GM06990 (cell line): ENCODE data around the gene ATP2B2.

Source experiments
- DNase-seq: peaks from one replicate; pipeline ENCODE4 v3.0.0-alpha.2; 2011; ENCODE audit not compliant: insufficient read length; ENCODE audit errors: extremely low read depth
- H3K27me3 ChIP-seq: replicated peaks from 2 replicates; pipeline ENCODE4 v1.6.0; 2011; ENCODE audit warnings: low read length; ENCODE audit not compliant: control insufficient read depth, insufficient read depth
- H3K36me3 ChIP-seq: 2 replicates; pipeline ENCODE4 v1.5.1; 2011; ENCODE audit warnings: low read length; ENCODE audit not compliant: control insufficient read depth, insufficient read depth
- H3K4me3 ChIP-seq: replicated peaks from 2 replicates; pipeline ENCODE4 v1.5.1; 2011; ENCODE audit warnings: low read depth, mild to moderate bottlenecking, control low read depth, low read length
- CTCF ChIP-seq: IDR thresholded peaks from 2 replicates; pipeline ENCODE4 v1.5.1; 2011; ENCODE audit warnings: low read length, control low read depth, mild to moderate bottlenecking, inconsistent platforms; ENCODE audit not compliant: insufficient read depth, poor library complexity, severe bottlenecking

The ATP2B2 gene

GRCh38 chr3:10453431-10454163 is 51.8 kb downstream of the ATP2B2 start:
- no peak for DNase-seq
- Histone ChIP-seq H3K36me3 (no peaks in the 10 kb centered on the region), H3K27me3 (no peaks in the 10 kb centered on the region), H3K4me3 (no peak overlapping the region)
- TF ChIP-seq CTCF = no peak

DNA sequence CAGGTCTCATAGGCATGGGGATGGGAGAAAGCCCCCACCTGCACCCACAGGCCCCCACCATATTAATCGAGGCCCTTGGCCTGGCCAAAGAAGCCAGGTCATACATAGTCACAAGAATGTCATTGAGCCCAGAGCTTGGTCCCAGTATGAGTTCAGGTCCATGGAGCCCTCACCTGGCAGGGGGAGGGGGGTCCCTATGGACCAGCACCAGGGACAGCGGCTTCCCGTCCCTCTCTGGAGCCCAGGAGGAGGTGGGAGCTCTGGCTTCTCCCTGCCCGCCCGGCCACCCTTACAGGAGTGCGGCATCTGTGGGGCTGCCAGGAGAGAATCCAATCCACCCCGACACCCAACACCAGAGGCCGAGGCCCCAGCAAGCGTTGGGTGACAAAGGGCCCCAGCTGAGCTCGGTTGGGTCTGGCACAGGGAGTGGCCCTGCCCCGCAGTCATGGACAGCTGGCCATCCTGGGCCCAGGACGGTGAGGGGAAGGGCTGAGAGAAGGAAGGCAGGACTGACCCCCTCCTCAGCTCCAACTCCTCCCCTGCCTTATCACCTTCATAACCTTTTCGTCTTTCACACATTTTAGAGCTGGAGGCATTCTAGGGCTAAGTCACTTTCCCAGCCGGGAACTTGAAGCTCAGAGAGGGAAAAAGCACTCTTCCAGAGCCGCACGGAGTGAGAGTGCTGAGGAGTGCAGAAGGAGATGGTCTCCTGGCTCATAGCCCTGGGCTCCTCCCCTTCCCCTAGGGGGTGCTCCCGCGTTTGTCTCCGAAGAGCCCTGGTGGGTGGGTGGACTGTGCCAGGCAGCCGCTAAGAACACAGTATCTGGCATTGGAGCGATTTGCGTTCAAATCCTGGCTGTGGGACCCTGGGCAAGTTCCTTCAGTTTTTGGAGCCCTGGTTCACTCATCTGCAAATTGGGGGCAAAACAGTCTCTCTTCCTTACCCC is 54.6 kb downstream of the ATP2B2 start:
- H3K27me3 ChIP-seq = no peaks in the 10 kb centered on the region
- H3K36me3 ChIP-seq = no peaks in the 10 kb centered on the region
- DNase-seq = no peak
- TF ChIP-seq CTCF = no peak
- no peak overlapping the region for H3K4me3 ChIP-seq

- no peaks in the 10 kb centered on the region for H3K36me3 ChIP-seq
- DNase-seq = no peak
- no peaks in the 10 kb centered on the region for H3K27me3 ChIP-seq
- no peak overlapping the region for H3K4me3 ChIP-seq
- no peak for TF ChIP-seq CTCF
Measured at GRCh38 chr3:10449436-10449835, 56.0 kb downstream of the ATP2B2 start.

DNA sequence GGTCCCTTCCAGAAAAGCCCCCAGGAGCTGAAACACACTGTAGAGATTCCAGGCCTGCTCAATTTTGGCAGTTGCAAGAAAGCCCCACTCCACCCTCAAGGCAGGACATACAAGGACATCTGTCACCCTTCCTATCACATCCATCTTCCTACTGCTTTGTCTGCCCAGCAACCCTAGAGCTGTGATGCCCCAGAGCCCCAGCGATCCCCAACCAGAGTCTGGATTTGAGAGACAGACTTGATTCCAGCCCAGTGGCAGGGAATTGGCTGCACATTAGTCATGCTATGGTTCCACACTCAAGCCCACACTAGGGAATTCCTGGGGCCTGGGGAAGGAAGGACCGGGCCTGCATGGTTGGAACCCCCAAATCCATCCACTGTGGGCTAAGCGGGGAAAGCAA is 56.8 kb downstream of the ATP2B2 start:
- no peaks in the 10 kb centered on the region for H3K27me3 ChIP-seq
- no peak for DNase-seq
- no peak overlapping the region for H3K4me3 ChIP-seq
- H3K36me3 ChIP-seq = no peaks in the 10 kb centered on the region
- no peak for TF ChIP-seq CTCF

DNA sequence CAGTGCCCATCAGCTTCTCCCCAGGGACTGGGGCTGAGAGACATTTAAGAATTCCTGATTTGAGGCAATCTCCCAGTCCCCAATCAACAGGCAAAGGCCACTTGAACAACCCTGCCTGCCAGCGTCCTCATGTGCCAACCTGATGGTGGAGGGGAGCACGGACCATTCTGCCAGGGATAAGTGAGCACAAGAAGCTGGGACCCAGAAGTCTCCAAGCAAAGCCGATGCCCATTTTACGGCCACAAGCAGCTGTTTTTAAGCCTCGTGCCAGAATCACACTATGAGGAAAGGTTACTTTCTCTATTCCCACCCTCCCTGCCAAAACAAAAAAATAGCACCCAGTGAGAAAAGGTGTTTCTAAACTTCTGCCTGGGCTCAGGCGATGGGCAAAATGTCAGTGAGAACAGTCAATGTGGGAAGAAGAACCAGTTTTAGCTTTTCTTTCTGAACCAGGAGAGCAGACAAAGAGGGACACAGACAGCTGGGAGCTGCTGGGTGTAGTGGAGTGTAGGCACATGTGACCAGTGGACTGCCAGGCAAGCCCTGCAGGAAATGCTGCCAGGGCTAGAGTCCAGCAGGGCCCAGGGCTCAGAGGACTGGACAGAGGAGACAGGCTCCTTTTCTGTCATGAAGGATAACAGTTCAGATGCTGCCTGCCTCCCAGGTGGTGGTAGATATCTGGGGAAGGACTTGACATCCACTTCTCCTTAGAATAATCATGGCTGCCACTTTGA is 57.7 kb downstream of the ATP2B2 start:
- no peak overlapping the region for H3K4me3 ChIP-seq
- H3K27me3 ChIP-seq = no peaks in the 10 kb centered on the region
- H3K36me3 ChIP-seq = no peaks in the 10 kb centered on the region
- TF ChIP-seq CTCF = no peak
- DNase-seq = no peak
